H1 (cell line): ENCODE data around the gene PTH1R. TPM values are rescaled to one million over a fixed set of nuclear protein-coding genes. Genes with fewer than 3 reads are reported as not detected.

ENCODE experiments used
- RAD21 ChIP-seq, 2 experiments: IDR thresholded peaks in 1 of 2; conservative IDR thresholded peaks in 1 of 2; 2 replicates each; pipeline ENCODE4 v1.6.1; 2011; ENCODE audit warnings: low read depth in 2 of 2, low read length in 2 of 2, improper control_type of control experiment in 1 of 2, inconsistent platforms in 1 of 2, mild to moderate bottlenecking in 1 of 2, moderate library complexity in 1 of 2
- polyA plus RNA-seq, 7 experiments: library from polyadenylated mRNA; depleted of rRNA in 3 of 7; stranded (reverse) in 5 of 7; unstranded in 2 of 7; fragments of >200 nt in 5 of 7; fragments of 200-250 nt in 2 of 7; gene quantifications; 1 replicate in 5 of 7; 2 replicates in 1 of 7; 4 replicates in 1 of 7; pipeline versions ENCODE4 v1.2.1 to v1.2.3, GENCODE V29; 2011 to 2013; ENCODE audit warnings: missing spikeins in 2 of 7, mixed read lengths in 2 of 7
- total RNA-seq: library from RNA; stranded (reverse); fragmentation: NEBNext Ultra II Directional; extraction: Animal tissue kit (Norgen Biotek cat#: 25700); gene quantifications from 2 replicates; pipeline ENCODE4 v1.2.1, GENCODE V29; 2021

The PTH1R gene
- total and polyA plus RNA-seq, 2 of the 8 experiments (the other 6 are each of a cell fraction or from before 2014, with no cell fraction given), result 0.57 to 1.5 TPM

GRCh38 chr3:46923559-46924350 lies 46.2 kb downstream of the PTH1R start (continued):
- peak; percentile 74 to 77 for TF ChIP-seq RAD21 (IDR thresholded peaks at IDR 0.05 in 1 of 2, conservative IDR thresholded peaks at IDR 0.05 in 1 of 2; ENCODE audit: low read depth in 2 of 2, low read length in 2 of 2)
